Uterus (tissue), 2 donors: ENCODE data around the gene SLK.

Experiments
- CTCF ChIP-seq, 4 experiments: fragments of 200-600 bp in 2 of 4; fragments of 450-650 bp in 2 of 4; sonication (generic) in 2 of 4; IDR thresholded peaks; one replicate each; pipeline ENCODE4 v1.5.1; 2016 to 2019; ENCODE audit warnings: antibody characterized with exemption in 4 of 4, mild to moderate bottlenecking in 2 of 4, moderate library complexity in 1 of 4
- POLR2A ChIP-seq, 2 donors: fragments of 450-650 bp; IDR thresholded peaks; one replicate each; pipeline ENCODE4 v1.6.1; 2016; ENCODE audit warnings: antibody characterized with exemption in 2 of 2, mild to moderate bottlenecking in 1 of 2, moderate library complexity in 1 of 2

GRCh38 chr10:103949728-103950127 lies 17.2 kb upstream of the SLK start:
- TF ChIP-seq POLR2A (IDR thresholded peaks at IDR 0.05) (no peak), CTCF (IDR thresholded peaks at IDR 0.05) (no peak)
